Naive thymus-derived CD4-positive, alpha-beta T cell (primary cell): ENCODE measurements around the gene THRA. TPM values are rescaled to one million over a fixed set of nuclear protein-coding genes. Genes with fewer than 3 reads are reported as not detected.
"Not testable (repeated sequence)": the region's sequence is repeated elsewhere in the genome, so short reads cannot be mapped to it uniquely, and the experiment has no call there.

Source experiments
- ATAC-seq: fragments of 150-1000 bp; cut with Tn5 transposase; 2 replicates; pipeline ENCODE4 v1.10.0; 2021; ENCODE audit warnings: mild to moderate bottlenecking, moderate library complexity
- CTCF ChIA-PET: fragments of 350-600 bp; sonication (Branson Sonifier 250); formaldehyde crosslinking; loops from one replicate; lab custom pipeline; 2021; ENCODE audit warnings: antibody characterized with exemption; lab: Charles Lee
- POLR2A ChIA-PET: fragments of 350-600 bp; sonication (Branson Sonifier 250); formaldehyde crosslinking; loops from one replicate; lab custom pipeline; 2021; ENCODE audit warnings: antibody characterized with exemption, inconsistent platforms; lab: Charles Lee
- DNase-seq, 9 donors: peaks; one replicate each; pipeline versions ENCODE4 v3.0.0 to v3.0.0-alpha.2; 2020 to 2022; ENCODE audit warnings: mixed read lengths in 1 of 9
- H3K27ac ChIP-seq: one replicate; pipeline ENCODE4 v1.7.0; 2013; ENCODE audit warnings: mild to moderate bottlenecking, low read depth, low read length, moderate library complexity
- H3K27me3 ChIP-seq, 2 donors: one replicate each; pipeline ENCODE4 v1.7.0; 2013; ENCODE audit warnings: low read length in 2 of 2, mild to moderate bottlenecking in 2 of 2, moderate library complexity in 2 of 2; ENCODE audit not compliant: control insufficient read depth in 2 of 2, insufficient read depth in 2 of 2
- H3K36me3 ChIP-seq, 3 experiments: 1 replicate in 2 of 3; 2 replicates in 1 of 3; pipeline ENCODE4 v1.7.0; 2013; ENCODE audit warnings: low read length in 3 of 3, mild to moderate bottlenecking in 3 of 3, moderate library complexity in 1 of 3; ENCODE audit not compliant: insufficient read depth in 3 of 3, control insufficient read depth in 2 of 3
- H3K4me1 ChIP-seq, 2 donors: one replicate each; pipeline ENCODE4 v1.7.0; 2013; ENCODE audit warnings: low read length in 2 of 2, mild to moderate bottlenecking in 2 of 2, moderate library complexity in 1 of 2; ENCODE audit not compliant: control insufficient read depth in 2 of 2, insufficient read depth in 2 of 2
- H3K4me3 ChIP-seq: 2 replicates; pipeline ENCODE4 v1.7.0; 2013; ENCODE audit warnings: mild to moderate bottlenecking, low read length
- H3K9me3 ChIP-seq, 3 experiments: 1 replicate in 2 of 3; 2 replicates in 1 of 3; pipeline ENCODE4 v1.7.0; 2013; ENCODE audit warnings: low read length in 3 of 3; ENCODE audit not compliant: control insufficient read depth in 2 of 3
- H3K27ac Mint-ChIP-seq, 9 donors: one replicate each; pipeline ENCODE4 v1.8.0; 2020 to 2022; ENCODE audit warnings: mixed read lengths in 9 of 9, mild to moderate bottlenecking in 8 of 9, moderate library complexity in 5 of 9, inconsistent platforms in 2 of 9
- H3K27me3 Mint-ChIP-seq, 5 donors: one replicate each; pipeline ENCODE4 v1.8.0; 2021 to 2022; ENCODE audit warnings: mixed read lengths in 5 of 5, mild to moderate bottlenecking in 1 of 5
- H3K36me3 Mint-ChIP-seq, 5 donors: one replicate each; pipeline ENCODE4 v1.8.0; 2020 to 2022; ENCODE audit warnings: mixed read lengths in 5 of 5, mild to moderate bottlenecking in 3 of 5, inconsistent platforms in 1 of 5
- H3K4me1 Mint-ChIP-seq, 7 donors: one replicate each; pipeline ENCODE4 v1.8.0; 2020 to 2022; ENCODE audit warnings: mixed read lengths in 7 of 7, mild to moderate bottlenecking in 3 of 7, inconsistent platforms in 1 of 7
- H3K4me3 Mint-ChIP-seq, 10 donors: one replicate each; pipeline ENCODE4 v1.8.0; 2020 to 2022; ENCODE audit warnings: mild to moderate bottlenecking in 10 of 10, mixed read lengths in 10 of 10, moderate library complexity in 6 of 10, inconsistent platforms in 2 of 10
- H3K9me3 Mint-ChIP-seq, 11 donors: one replicate each; pipeline ENCODE4 v1.8.0; 2020 to 2022; ENCODE audit warnings: mixed read lengths in 11 of 11, mild to moderate bottlenecking in 4 of 11, inconsistent platforms in 1 of 11, moderate library complexity in 1 of 11
- intact Hi-C, 2 donors: fragments of 100-400 bp; cut with micrococcal nuclease; formaldehyde crosslinking; loops; one replicate each; pipeline ENCODE4 v1.15.1; 2023
- microRNA-seq: library from miRNA; unstranded; fragments of <30 nt; microRNA quantifications from one replicate; pipeline ENCODE4 v1.2.0, GENCODE V29; 2022; ENCODE audit warnings: borderline microRNAs expressed
- polyA plus RNA-seq, 2 donors: library from polyadenylated mRNA; unstranded; fragments of 300-500 nt; fragmentation: Illumina TruSeq; gene quantifications; one replicate each; pipeline ENCODE4 v1.2.3, GENCODE V29; 2021
- total RNA-seq, 6 experiments: library from RNA in 5 of 6; stranded (reverse) in 5 of 6; gene quantifications; 1 replicate in 5 of 6; 2 replicates in 1 of 6; pipeline ENCODE4 v1.2.3 and lab custom pipeline; 2021 to 2026

THRA gene
- total and polyA plus RNA-seq, 7 experiments from 2014 or later = 3.2 to 55.9 (median 33.5) TPM

GRCh38 chr17:40135817-40136216 lies 73.1 kb downstream of the THRA start:
- Histone ChIP-seq H3K4me3 (no peak overlapping the region), H3K27ac (no peak overlapping the region), H3K27me3 (no peaks in the 10 kb centered on the region), H3K36me3 (peaks cover 7 to 50% (median 30%) of the 10 kb centered on the region in 3 experiments), H3K4me1 (peaks cover 10 to 14% of the 10 kb centered on the region in 2 donors), H3K9me3 (no peaks in the 10 kb centered on the region)
- Mint-ChIP-seq H3K36me3 (peaks cover 17 to 42% (median 31%) of the 10 kb centered on the region in 5 donors), H3K9me3 (peaks cover 0 to 6% (median 0%) of the 10 kb centered on the region in 11 donors), H3K27ac (peak overlapping the region in 8 of 9 donors; percentile 20 to 82 (median 70)), H3K4me1 (peaks cover 7 to 51% (median 34%) of the 10 kb centered on the region in 7 donors), H3K4me3 (no peak overlapping the region), H3K27me3 (peaks cover 0 to 2% (median 0%) of the 10 kb centered on the region in 5 donors)
- POLR2A ChIA-PET = interaction anchor here (4.0 to 5.7 kb wide), 2 partner anchors 12 kb away, joined by 35 to 134 read pairs; partner anchors contain the start of gene MSL1
- CTCF ChIA-PET = no interaction called here
- DNase-seq (no peak), ATAC-seq (no peak)
- intact Hi-C loops = loop anchor here in 1 of 2 donors (1.0 kb wide), 1 partner anchor 13 kb away; no protein-coding TSS in a partner anchor

DNA sequence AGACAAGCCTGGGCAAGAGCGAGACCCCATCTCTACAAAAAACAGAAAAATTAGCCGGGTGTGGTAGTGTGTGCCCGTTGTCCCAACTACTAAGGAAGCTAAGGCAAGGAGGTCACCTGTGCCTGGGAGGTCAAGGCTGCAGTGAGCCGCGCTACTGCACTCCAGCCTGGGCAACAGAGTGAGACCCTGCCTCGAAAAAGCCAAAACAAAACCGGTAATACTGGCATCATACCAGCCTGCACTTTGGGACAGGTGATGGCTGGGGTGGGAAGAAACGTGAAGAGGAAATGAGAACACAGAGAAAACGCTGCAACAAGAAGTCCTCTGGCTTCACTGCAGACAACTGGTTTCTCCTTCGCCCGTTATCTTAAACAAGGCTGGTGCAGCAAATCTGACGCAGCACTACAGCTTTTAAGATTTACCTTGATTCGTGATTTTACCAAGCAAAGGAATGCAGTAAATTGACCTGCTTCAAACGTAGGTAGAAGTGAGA lies 76.8 kb downstream of the THRA start:
- ATAC-seq (peak; percentile 8), DNase-seq (peak in 4 of 9 donors; percentile 8 to 25 (median 10))
- Mint-ChIP-seq H3K27me3 (peaks cover 0 to 2% (median 0%) of the 10 kb centered on the region in 5 donors), H3K36me3 (peaks cover 0 to 25% (median 24%) of the 10 kb centered on the region in 5 donors), H3K27ac (peak overlapping the region; percentile 85 to 100 (median 98)), H3K4me3 (peak overlapping the region; percentile 83 to 97 (median 93)), H3K9me3 (peaks cover 0 to 6% (median 0%) of the 10 kb centered on the region in 11 donors), H3K4me1 (peaks cover 14 to 62% (median 44%) of the 10 kb centered on the region in 7 donors)
- H3K9me3 ChIP-seq = no peaks in the 10 kb centered on the region
- H3K36me3 ChIP-seq = peaks cover 8 to 31% (median 10%) of the 10 kb centered on the region in 3 experiments
- CTCF ChIA-PET = interaction anchor here (0.5 to 3.8 kb wide), 7 partner anchors 9 to 70 kb away, joined by 3 to 21 read pairs (median 5); no protein-coding TSS in a partner anchor
- POLR2A ChIA-PET = interaction anchor here (0.6 to 5.7 kb wide), 19 partner anchors 9 to 475 kb away, joined by 3 to 134 read pairs (median 6); partner anchors contain the start of genes MED24, MSL1, NR1D1 and WIPF2
- intact Hi-C loops = loop anchor here (1.0 to 2.0 kb wide), 13 partner anchors 16 to 159 kb away; partner anchors contain the start of genes WIPF2 (in 2 of the 2), CDC6 (in 1 of the 2), MED24 (in 1 of the 2) and NR1D1 (in 1 of the 2)
- H3K27me3 ChIP-seq = no peaks in the 10 kb centered on the region
- peak overlapping the region; percentile 96 for H3K27ac ChIP-seq
- H3K4me3 ChIP-seq = peak overlapping the region; percentile 80
- H3K4me1 ChIP-seq = peaks cover 21 to 28% of the 10 kb centered on the region in 2 donors

GRCh38 chr17:40143166-40143565 lies 80.4 kb downstream of the THRA start:
- DNase-seq, H3K9me3 Mint-ChIP-seq, H3K27ac ChIP-seq, H3K27me3 ChIP-seq, H3K9me3 ChIP-seq, ATAC-seq, H3K27me3 Mint-ChIP-seq, H3K4me3 ChIP-seq, intact Hi-C loops: not testable (repeated sequence)
- ChIA-PET CTCF (interaction anchor here (0.6 kb wide), 1 partner anchor 12 kb away, joined by 5 read pairs; no protein-coding TSS in a partner anchor), POLR2A (interaction anchor here (1.3 kb wide), 1 partner anchor 20 kb away, joined by 5 read pairs; no protein-coding TSS in a partner anchor)
- Mint-ChIP-seq H3K4me3 (peak overlapping the region in 1 of 10 donors; percentile 51), H3K36me3 (peaks cover 9 to 27% (median 17%) of the 10 kb centered on the region in 5 donors), H3K27ac (peak overlapping the region in 1 of 9 donors; percentile 55), H3K4me1 (peaks cover 32 to 65% (median 52%) of the 10 kb centered on the region in 7 donors)
- peaks cover 21 to 38% of the 10 kb centered on the region in 2 donors for H3K4me1 ChIP-seq
- peaks cover 4 to 26% (median 5%) of the 10 kb centered on the region in 3 experiments for H3K36me3 ChIP-seq

Small RNA genes within 50 kb of the gene (microRNA-seq; reads per million reads assigned to microRNA genes)
- not detected for gene MIR6884

Other genes starting within 250 kb of the THRA start
- 10 to 100 TPM; 26.1 to 77.8 (median 61.1) TPM for gene IKZF3, start 198.7 kb upstream of the THRA start, total RNA-seq
- gene IKZF3, start 198.7 kb upstream of the THRA start, polyA plus RNA-seq = 10 to 100 TPM in 1 of 2 donors, 1 to 10 TPM in 1; 9.7 to 31.4 TPM
- gene ZPBP2, start 194.8 kb upstream of the THRA start, total RNA-seq = under 1 TPM in 3 of 5 experiments, not detected in 2; 0.17 to 0.84 (median 0.51) TPM
- under 1 TPM in 1 of 2 donors, not detected in 1; 0.11 TPM for gene ZPBP2, start 194.8 kb upstream of the THRA start, polyA plus RNA-seq
- gene GSDMB, start 144.3 kb upstream of the THRA start, total RNA-seq = 10 to 100 TPM; 25.6 to 92.4 (median 53.8) TPM
- gene GSDMB, start 144.3 kb upstream of the THRA start, polyA plus RNA-seq = 1 to 10 TPM; 1.7 to 2.1 TPM
- 100 to 1,000 TPM in 3 of 5 experiments, 10 to 100 TPM in 2; 77.6 to 205 (median 110) TPM for gene ORMDL3, start 135.4 kb upstream of the THRA start, total RNA-seq
- 100 to 1,000 TPM; 167 to 197 TPM for gene ORMDL3, start 135.4 kb upstream of the THRA start, polyA plus RNA-seq
- gene LRRC3C, start 135.2 kb upstream of the THRA start, total RNA-seq = under 1 TPM in 1 of 5 experiments, not detected in 4; 0.27 TPM
- gene LRRC3C, start 135.2 kb upstream of the THRA start, polyA plus RNA-seq = not detected
- 1 to 10 TPM in 1 of 5 experiments, under 1 TPM in 2, not detected in 2; 0.22 to 2.4 (median 0.75) TPM for gene GSDMA, start 100.0 kb upstream of the THRA start, total RNA-seq
- gene GSDMA, start 100.0 kb upstream of the THRA start, polyA plus RNA-seq = under 1 TPM; 0.61 to 0.69 TPM
- gene PSMD3, start 82.2 kb upstream of the THRA start, total RNA-seq = 100 to 1,000 TPM in 1 of 5 experiments, 10 to 100 TPM in 4; 55.7 to 111 (median 68.9) TPM
- 10 to 100 TPM; 44.6 to 53.1 TPM for gene PSMD3, start 82.2 kb upstream of the THRA start, polyA plus RNA-seq
- not detected for gene CSF3, start 47.5 kb upstream of the THRA start, total RNA-seq
- not detected for gene CSF3, start 47.5 kb upstream of the THRA start, polyA plus RNA-seq
- 100 to 1,000 TPM in 1 of 5 experiments, 10 to 100 TPM in 4; 82.9 to 103 (median 91.4) TPM for gene MED24, start 8.6 kb upstream of the THRA start, total RNA-seq
- gene MED24, start 8.6 kb upstream of the THRA start, polyA plus RNA-seq = 10 to 100 TPM; 46.7 to 62.7 TPM
- 10 to 100 TPM in 4 of 5 experiments, 1 to 10 TPM in 1; 3.6 to 34.2 (median 17.3) TPM for gene NR1D1, start 37.6 kb downstream of the THRA start, total RNA-seq
- 10 to 100 TPM in 1 of 2 donors, 1 to 10 TPM in 1; 4.7 to 11.2 TPM for gene NR1D1, start 37.6 kb downstream of the THRA start, polyA plus RNA-seq
- 100 to 1,000 TPM in 4 of 5 experiments, 10 to 100 TPM in 1; 97.0 to 145 (median 113) TPM for gene MSL1, start 59.0 kb downstream of the THRA start, total RNA-seq
- gene MSL1, start 59.0 kb downstream of the THRA start, polyA plus RNA-seq = 10 to 100 TPM in 1 of 2 donors, 1 to 10 TPM in 1; 8.0 to 11.3 TPM
- 100 to 1,000 TPM in 4 of 5 experiments, 10 to 100 TPM in 1; 93.4 to 160 (median 144) TPM for gene CASC3, start 77.6 kb downstream of the THRA start, total RNA-seq
- 10 to 100 TPM; 43.5 to 51.5 TPM for gene CASC3, start 77.6 kb downstream of the THRA start, polyA plus RNA-seq
- 10 to 100 TPM in 1 of 5 experiments, 1 to 10 TPM in 4; 5.0 to 10.7 (median 6.3) TPM for gene RAPGEFL1, start 114.5 kb downstream of the THRA start, total RNA-seq
- under 1 TPM; 0.24 to 0.47 TPM for gene RAPGEFL1, start 114.5 kb downstream of the THRA start, polyA plus RNA-seq
- gene WIPF2, start 156.3 kb downstream of the THRA start, total RNA-seq = 10 to 100 TPM; 24.8 to 31.8 (median 28.6) TPM
- gene WIPF2, start 156.3 kb downstream of the THRA start, polyA plus RNA-seq = 1 to 10 TPM; 5.0 to 8.7 TPM
- 10 to 100 TPM in 1 of 5 experiments, 1 to 10 TPM in 1, under 1 TPM in 3; 0.51 to 73.6 (median 0.85) TPM for gene CDC6, start 224.9 kb downstream of the THRA start, total RNA-seq
- under 1 TPM; 0.09 to 0.24 TPM for gene CDC6, start 224.9 kb downstream of the THRA start, polyA plus RNA-seq
- 100 to 1,000 TPM in 1 of 5 experiments, 10 to 100 TPM in 4; 40.0 to 115 (median 43.8) TPM for gene RARA, start 246.2 kb downstream of the THRA start, total RNA-seq
- gene RARA, start 246.2 kb downstream of the THRA start, polyA plus RNA-seq = 10 to 100 TPM in 1 of 2 donors, 1 to 10 TPM in 1; 6.7 to 16.5 TPM